Activated naive CD4-positive, alpha-beta T cell treated with anti-CD3 and anti-CD28 coated beads, Interleukin-2, amount 10 ng/mL, durations not matched to agents 7 days and 5 days (primary cell): Measurements from ENCODE around the gene E2F2.

Experiments used
- CTCF ChIA-PET: fragments of 350-600 bp; sonication (Branson Sonifier 250); formaldehyde crosslinking; loops from one replicate; lab custom pipeline; 2021; ENCODE audit warnings: antibody characterized with exemption; lab: Charles Lee
- DNase-seq: peaks from one replicate; pipeline ENCODE4 v3.0.0-alpha.2; 2020
- H3K27ac Mint-ChIP-seq: one replicate; pipeline ENCODE4 v1.8.0; 2021; ENCODE audit warnings: mild to moderate bottlenecking, moderate library complexity, mixed read lengths
- H3K27me3 Mint-ChIP-seq: one replicate; pipeline ENCODE4 v1.8.0; 2021; ENCODE audit warnings: mild to moderate bottlenecking, mixed read lengths
- H3K36me3 Mint-ChIP-seq: one replicate; pipeline ENCODE4 v1.8.0; 2021; ENCODE audit warnings: mixed read lengths
- H3K4me1 Mint-ChIP-seq: one replicate; pipeline ENCODE4 v1.8.0; 2021; ENCODE audit warnings: mixed read lengths
- H3K4me3 Mint-ChIP-seq: one replicate; pipeline ENCODE4 v1.8.0; 2021; ENCODE audit warnings: mild to moderate bottlenecking, moderate library complexity, mixed read lengths
- H3K9me3 Mint-ChIP-seq: one replicate; pipeline ENCODE4 v1.8.0; 2021; ENCODE audit warnings: mixed read lengths

Gene E2F2

GRCh38 chr1:23567996-23568607, 37.1 kb upstream of the E2F2 start:
- H3K4me3 Mint-ChIP-seq, result peak overlapping the region; percentile 75
- CTCF ChIA-PET, result interaction anchor here (1.0 kb wide), 1 partner anchor 17 kb away, joined by 3 read pairs; no protein-coding TSS in a partner anchor
- H3K9me3 Mint-ChIP-seq, result no peaks in the 10 kb centered on the region
- peaks cover 2% of the 10 kb centered on the region for H3K36me3 Mint-ChIP-seq
- peak; percentile 27 for DNase-seq
- H3K27me3 Mint-ChIP-seq, result peaks cover 96% of the 10 kb centered on the region
- H3K27ac Mint-ChIP-seq, result no peak overlapping the region
- peaks cover 19% of the 10 kb centered on the region for H3K4me1 Mint-ChIP-seq

GRCh38 chr1:23567629-23567995, 36.6 kb upstream of the E2F2 start:
- Mint-ChIP-seq H3K9me3 (no peaks in the 10 kb centered on the region), H3K36me3 (peaks cover 2% of the 10 kb centered on the region), H3K27me3 (peaks cover 96% of the 10 kb centered on the region), H3K4me3 (peak overlapping the region; percentile 59), H3K4me1 (peaks cover 24% of the 10 kb centered on the region), H3K27ac (no peak overlapping the region)
- DNase-seq, result no peak
- CTCF ChIA-PET, result no interaction called here

- no peaks in the 10 kb centered on the region for H3K9me3 Mint-ChIP-seq
- peaks cover 32% of the 10 kb centered on the region for H3K4me1 Mint-ChIP-seq
- H3K36me3 Mint-ChIP-seq, result peaks cover 2% of the 10 kb centered on the region
- H3K27ac Mint-ChIP-seq, result no peak overlapping the region
- CTCF ChIA-PET, result interaction anchor here (0.7 to 3.3 kb wide), 5 partner anchors 9 to 69 kb away, joined by 3 to 15 read pairs (median 5); no protein-coding TSS in a partner anchor
- peaks cover 98% of the 10 kb centered on the region for H3K27me3 Mint-ChIP-seq
- no peak for DNase-seq
- no peak overlapping the region for H3K4me3 Mint-ChIP-seq
Measured at GRCh38 chr1:23566304-23566703, 35.3 kb upstream of the E2F2 start.

- Mint-ChIP-seq H3K4me1 (peaks cover 37% of the 10 kb centered on the region), H3K27ac (no peak overlapping the region)
- CTCF ChIA-PET, result interaction anchor here (0.9 to 3.3 kb wide), 5 partner anchors 8 to 69 kb away, joined by 3 to 15 read pairs (median 5); no protein-coding TSS in a partner anchor
Measured at GRCh38 chr1:23565776-23566175, 34.7 kb upstream of the E2F2 start.

GRCh38 chr1:23564529-23565122, 33.6 kb upstream of the E2F2 start:
- H3K4me1 Mint-ChIP-seq, result peaks cover 48% of the 10 kb centered on the region
- H3K36me3 Mint-ChIP-seq, result peaks cover 2% of the 10 kb centered on the region
- DNase-seq, result no peak
- H3K9me3 Mint-ChIP-seq, result no peaks in the 10 kb centered on the region
- CTCF ChIA-PET, result interaction anchor here (1.6 to 3.3 kb wide), 4 partner anchors 10 to 70 kb away, joined by 4 to 15 read pairs (median 8); no protein-coding TSS in a partner anchor
- no peak overlapping the region for H3K4me3 Mint-ChIP-seq
- peaks cover 98% of the 10 kb centered on the region for H3K27me3 Mint-ChIP-seq
- H3K27ac Mint-ChIP-seq, result no peak overlapping the region

More at GRCh38 chr1:23565776-23566175, 34.7 kb upstream of the E2F2 start:
- no peaks in the 10 kb centered on the region for H3K9me3 Mint-ChIP-seq
- H3K36me3 Mint-ChIP-seq, result peaks cover 2% of the 10 kb centered on the region
- H3K27me3 Mint-ChIP-seq, result peaks cover 98% of the 10 kb centered on the region
- no peak overlapping the region for H3K4me3 Mint-ChIP-seq
- no peak for DNase-seq

- peaks cover 94% of the 10 kb centered on the region for H3K27me3 Mint-ChIP-seq
- DNase-seq, result no peak
- H3K27ac Mint-ChIP-seq, result no peak overlapping the region
- no peak overlapping the region for H3K4me3 Mint-ChIP-seq
- no peaks in the 10 kb centered on the region for H3K9me3 Mint-ChIP-seq
- H3K36me3 Mint-ChIP-seq, result peaks cover 2% of the 10 kb centered on the region
- CTCF ChIA-PET, result interaction anchor here (1.1 to 3.3 kb wide), 2 partner anchors 9 to 73 kb away, joined by 3 to 15 read pairs; no protein-coding TSS in a partner anchor
- peaks cover 49% of the 10 kb centered on the region for H3K4me1 Mint-ChIP-seq
Measured at GRCh38 chr1:23563755-23564374, 32.8 kb upstream of the E2F2 start.

GRCh38 chr1:23563003-23563402, 32.0 kb upstream of the E2F2 start:
- Mint-ChIP-seq H3K9me3 (no peaks in the 10 kb centered on the region), H3K27ac (no peak overlapping the region), H3K36me3 (no peaks in the 10 kb centered on the region), H3K27me3 (peaks cover 86% of the 10 kb centered on the region), H3K4me3 (no peak overlapping the region), H3K4me1 (peaks cover 47% of the 10 kb centered on the region)
- CTCF ChIA-PET, result interaction anchor here (0.7 to 3.3 kb wide), 3 partner anchors 8 to 76 kb away, joined by 3 to 15 read pairs (median 4); no protein-coding TSS in a partner anchor
- DNase-seq, result no peak

- Mint-ChIP-seq H3K27me3 (peaks cover 79% of the 10 kb centered on the region), H3K36me3 (peaks cover 4% of the 10 kb centered on the region), H3K4me3 (no peak overlapping the region), H3K4me1 (peaks cover 51% of the 10 kb centered on the region), H3K9me3 (no peaks in the 10 kb centered on the region), H3K27ac (no peak overlapping the region)
- CTCF ChIA-PET, result interaction anchor here (0.7 kb wide), 2 partner anchors 72 to 75 kb away, joined by 3 to 4 read pairs; no protein-coding TSS in a partner anchor
- peak; percentile 41 for DNase-seq
Measured at GRCh38 chr1:23562137-23562876, 31.3 kb upstream of the E2F2 start.

- H3K4me1 Mint-ChIP-seq, result peaks cover 53% of the 10 kb centered on the region
- CTCF ChIA-PET, result no interaction called here
Measured at GRCh38 chr1:23561813-23562100, 30.7 kb upstream of the E2F2 start.

GRCh38 chr1:23561076-23561812, 30.2 kb upstream of the E2F2 start:
- H3K4me3 Mint-ChIP-seq, result no peak overlapping the region
- no peaks in the 10 kb centered on the region for H3K9me3 Mint-ChIP-seq
- peaks cover 68% of the 10 kb centered on the region for H3K27me3 Mint-ChIP-seq
- CTCF ChIA-PET, result no interaction called here
- H3K4me1 Mint-ChIP-seq, result peaks cover 57% of the 10 kb centered on the region
- no peak overlapping the region for H3K27ac Mint-ChIP-seq
- no peak for DNase-seq
- peaks cover 12% of the 10 kb centered on the region for H3K36me3 Mint-ChIP-seq

More at GRCh38 chr1:23561813-23562100, 30.7 kb upstream of the E2F2 start:
- H3K9me3 Mint-ChIP-seq, result no peaks in the 10 kb centered on the region
- DNase-seq, result no peak
- peaks cover 73% of the 10 kb centered on the region for H3K27me3 Mint-ChIP-seq
- H3K36me3 Mint-ChIP-seq, result peaks cover 9% of the 10 kb centered on the region
- H3K4me3 Mint-ChIP-seq, result no peak overlapping the region
- H3K27ac Mint-ChIP-seq, result no peak overlapping the region

GRCh38 chr1:23559985-23560741, 29.1 kb upstream of the E2F2 start:
- H3K27ac Mint-ChIP-seq, result peak overlapping the region; percentile 88
- peak overlapping the region; percentile 90 for H3K4me3 Mint-ChIP-seq
- CTCF ChIA-PET, result interaction anchor here (1.2 to 22.3 kb wide), 4 partner anchors 15 to 74 kb away, joined by 3 to 715 read pairs (median 10); no protein-coding TSS in a partner anchor

GRCh38 chr1:23559136-23559984, 28.3 kb upstream of the E2F2 start, which contains the start of gene ID3:
ID3 (minus strand) TSS chr1:23559501; CDS start chr1:23559426, 75 bp downstream.
- Mint-ChIP-seq H3K4me1 (peaks cover 71% of the 10 kb centered on the region), H3K27me3 (peaks cover 50% of the 10 kb centered on the region), H3K9me3 (no peaks in the 10 kb centered on the region), H3K27ac (peak within 1 kb of the TSS; percentile 88), H3K36me3 (peaks cover 12% of the 10 kb centered on the region), H3K4me3 (peak within 1 kb of the TSS; percentile 90)
- CTCF ChIA-PET, result interaction anchor here (0.8 to 22.3 kb wide), 6 partner anchors 14 to 75 kb away, joined by 3 to 715 read pairs (median 4); no protein-coding TSS in a partner anchor
- peak; percentile 96 for DNase-seq

More at GRCh38 chr1:23559985-23560741, 29.1 kb upstream of the E2F2 start:
- Mint-ChIP-seq H3K4me1 (peaks cover 67% of the 10 kb centered on the region), H3K9me3 (no peaks in the 10 kb centered on the region), H3K27me3 (peaks cover 57% of the 10 kb centered on the region), H3K36me3 (peaks cover 12% of the 10 kb centered on the region)
- no peak for DNase-seq
